GM18502 (cell line): ENCODE results near the gene NR6A1.

Source experiments
- ATAC-seq: cut with Tn5 transposase; IDR thresholded peaks from one replicate; pipeline ENCODE4 v1.9.1; 2021; ENCODE audit warnings: mild to moderate bottlenecking; ENCODE audit not compliant: unreplicated experiment, poor library complexity

Gene NR6A1

GRCh38 chr9:124553738-124554137 lies 217.4 kb downstream of the NR6A1 start:
- no peak for ATAC-seq

- ATAC-seq, result no peak
These were observed 218.9 kb downstream of the NR6A1 start for GRCh38 chr9:124552273-124552605.

GRCh38 chr9:124551472-124552272 lies 219.4 kb downstream of the NR6A1 start:
- ATAC-seq, result peak; percentile 78

GRCh38 chr9:124550072-124550471 lies 221.0 kb downstream of the NR6A1 start:
- ATAC-seq, result no peak

GRCh38 chr9:124549016-124549415 lies 222.1 kb downstream of the NR6A1 start:
- no peak for ATAC-seq

GRCh38 chr9:124544535-124544934 lies 226.6 kb downstream of the NR6A1 start:
- ATAC-seq, result no peak

GRCh38 chr9:124541824-124542223 lies 229.3 kb downstream of the NR6A1 start:
- no peak for ATAC-seq

- no peak for ATAC-seq
These were observed 233.2 kb downstream of the NR6A1 start for GRCh38 chr9:124537926-124538325.

GRCh38 chr9:124535846-124536245 lies 235.3 kb downstream of the NR6A1 start:
- ATAC-seq, result no peak

- ATAC-seq, result no peak
These were observed 238.2 kb downstream of the NR6A1 start for GRCh38 chr9:124532897-124533296.

GRCh38 chr9:124531115-124531514 lies 240.0 kb downstream of the NR6A1 start:
- ATAC-seq, result no peak

- ATAC-seq, result no peak
These were observed 240.9 kb downstream of the NR6A1 start for GRCh38 chr9:124530246-124530645.

- no peak for ATAC-seq
These were observed 243.3 kb downstream of the NR6A1 start for GRCh38 chr9:124527781-124528180.

GRCh38 chr9:124526174-124526573 lies 244.9 kb downstream of the NR6A1 start:
- no peak for ATAC-seq

GRCh38 chr9:124522121-124523098 lies 248.7 kb downstream of the NR6A1 start:
- ATAC-seq, result no peak

GRCh38 chr9:124521142-124521541 lies 250.0 kb downstream of the NR6A1 start:
- ATAC-seq, result no peak

- ATAC-seq, result no peak
These were observed 250.9 kb downstream of the NR6A1 start for GRCh38 chr9:124520206-124520596.

GRCh38 chr9:124518116-124518515 lies 253.0 kb downstream of the NR6A1 start:
- no peak for ATAC-seq

- no peak for ATAC-seq
These were observed 253.5 kb downstream of the NR6A1 start for GRCh38 chr9:124517600-124517999.

- ATAC-seq, result no peak
These were observed 256.2 kb downstream of the NR6A1 start for GRCh38 chr9:124514874-124515273.

GRCh38 chr9:124514125-124514524 lies 257.0 kb downstream of the NR6A1 start:
- ATAC-seq, result no peak
